ENCODE results near the gene FAM111B.

DNA sequence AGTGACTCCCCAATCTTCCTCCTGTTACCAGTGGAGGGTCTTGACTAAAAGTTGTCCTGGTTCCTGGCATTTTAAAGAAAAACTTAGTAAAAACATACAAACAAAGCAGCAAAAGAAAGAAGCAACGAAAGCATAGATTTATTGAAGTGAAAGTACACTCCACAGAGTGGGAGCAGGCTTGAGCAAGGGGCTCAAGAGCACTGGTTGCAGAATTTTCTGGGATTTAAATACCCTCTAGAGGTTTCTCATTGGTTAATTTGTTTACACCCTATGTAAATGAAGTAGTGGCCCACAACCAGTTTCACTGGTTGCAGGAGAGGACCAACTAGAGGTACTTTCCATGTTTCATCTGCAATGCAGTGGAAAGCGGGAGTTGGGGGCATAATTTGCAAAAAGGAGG is 10.7 kb downstream of the FAM111B start:
- TF ChIP-seq YY1 (IDR thresholded peaks at IDR 0.05; ENCODE audit: insufficient read depth, insufficient read length) (no peak), ZNF274 (IDR thresholded peaks at IDR 0.05; ENCODE audit: low read depth, low read length) (no peak), SUZ12 (IDR thresholded peaks at IDR 0.05; ENCODE audit: extremely low read depth, insufficient read depth, insufficient read length) (no peak)
